Measurements from ENCODE around the gene DRAXIN.

The DRAXIN gene
- 0 to 0.34 reads per million in 2 donors for total RNA-seq

- DNase-seq, result peak in 1 of 5 experiments; percentile 18
These were observed at the start of gene DRAXIN for GRCh38 chr1:11691302-11691914. DRAXIN (plus strand) TSS chr1:11691710; CDS start chr1:11706259, 14,549 bp downstream.

- no peak for DNase-seq
These were observed 49.7 kb upstream of the DRAXIN start for GRCh38 chr1:11641776-11642305.

GRCh38 chr1:11642418-11643017, 49.0 kb upstream of the DRAXIN start:
- DNase-seq, result peak in 4 of 5 experiments; percentile 43 to 64 (median 56)

GRCh38 chr1:11643782-11644181, 47.7 kb upstream of the DRAXIN start:
- no peak for DNase-seq

- no peak for DNase-seq
These were observed 46.2 kb upstream of the DRAXIN start for GRCh38 chr1:11645270-11645669.

- peak; percentile 46 to 75 (median 70) for DNase-seq
These were observed 45.7 kb upstream of the DRAXIN start for GRCh38 chr1:11645670-11646265.

- DNase-seq, result no peak
These were observed 45.2 kb upstream of the DRAXIN start for GRCh38 chr1:11646317-11646716.

- no peak for DNase-seq
These were observed 44.2 kb upstream of the DRAXIN start for GRCh38 chr1:11647333-11647732.

GRCh38 chr1:11648039-11648438, 43.5 kb upstream of the DRAXIN start:
- DNase-seq, result no peak

- DNase-seq, result peak in 3 of 5 experiments; percentile 13 to 32 (median 18)
These were observed 42.8 kb upstream of the DRAXIN start for GRCh38 chr1:11648732-11649158.

- no peak for DNase-seq
These were observed 42.3 kb upstream of the DRAXIN start for GRCh38 chr1:11649237-11649623.

GRCh38 chr1:11649624-11650330, 41.7 kb upstream of the DRAXIN start:
- no peak for DNase-seq

- DNase-seq, result peak; percentile 47 to 93 (median 68)
These were observed 41.0 kb upstream of the DRAXIN start for GRCh38 chr1:11650331-11650991.

- no peak for DNase-seq
These were observed 40.5 kb upstream of the DRAXIN start for GRCh38 chr1:11651017-11651416.

GRCh38 chr1:11652203-11652780, 39.2 kb upstream of the DRAXIN start:
- DNase-seq, result no peak

GRCh38 chr1:11653101-11653860, 38.2 kb upstream of the DRAXIN start:
- DNase-seq, result no peak

- DNase-seq, result no peak
These were observed 37.7 kb upstream of the DRAXIN start for GRCh38 chr1:11653861-11654136.

- peak; percentile 40 to 64 (median 49) for DNase-seq
These were observed 37.2 kb upstream of the DRAXIN start, which contains the start of the genes FBXO2 and FBXO44 for GRCh38 chr1:11654137-11654938. FBXO2 (minus strand) TSS chr1:11654429; CDS start chr1:11654340, 89 bp downstream. FBXO44 (plus strand) TSS chr1:11654877; CDS start chr1:11655836, 959 bp downstream.

GRCh38 chr1:11654939-11655808, 36.3 kb upstream of the DRAXIN start:
- DNase-seq, result no peak
